Measurements from ENCODE around the gene MROH7. TPM values are rescaled to one million over a fixed set of nuclear protein-coding genes. Genes with fewer than 3 reads are reported as not detected.

Gene MROH7
- total RNA-seq, 1 experiment from 2014 or later: not detected

GRCh38 chr1:54607821-54608565 is 33.6 kb upstream of the MROH7 start:
- CTCF ChIA-PET: no interaction called here
- intact Hi-C loops (cut with micrococcal nuclease; ENCODE audit: unreplicated experiment): no loop called here
- no peaks in the 10 kb centered on the region for H3K9me3 ChIP-seq (ENCODE audit: low read depth, low read length, poor library complexity, severe bottlenecking)
- H3K36me3 ChIP-seq (ENCODE audit: insufficient read depth, low read length, poor library complexity, severe bottlenecking): no peaks in the 10 kb centered on the region
- DNase-seq (ENCODE audit: low spot score): no peak
- no peaks in the 10 kb centered on the region for H3K27me3 ChIP-seq (replicated peaks; ENCODE audit: insufficient read depth, low read depth, low read length, poor library complexity)
- H3K4me1 ChIP-seq (ENCODE audit: insufficient read depth, low read length, poor library complexity, severe bottlenecking): no peaks in the 10 kb centered on the region
- POLR2A ChIA-PET (ENCODE audit: low non-redundant PET): no interaction called here
- H3K27ac ChIP-seq (ENCODE audit: low read depth, low read length, poor library complexity, severe bottlenecking): no peak overlapping the region
- no peak for TF ChIP-seq EZH2 (IDR thresholded peaks at IDR 0.05; ENCODE audit: borderline replicate concordance, low read depth, low read length, poor library complexity, severe bottlenecking)
- TF ChIP-seq, protein P1, sequence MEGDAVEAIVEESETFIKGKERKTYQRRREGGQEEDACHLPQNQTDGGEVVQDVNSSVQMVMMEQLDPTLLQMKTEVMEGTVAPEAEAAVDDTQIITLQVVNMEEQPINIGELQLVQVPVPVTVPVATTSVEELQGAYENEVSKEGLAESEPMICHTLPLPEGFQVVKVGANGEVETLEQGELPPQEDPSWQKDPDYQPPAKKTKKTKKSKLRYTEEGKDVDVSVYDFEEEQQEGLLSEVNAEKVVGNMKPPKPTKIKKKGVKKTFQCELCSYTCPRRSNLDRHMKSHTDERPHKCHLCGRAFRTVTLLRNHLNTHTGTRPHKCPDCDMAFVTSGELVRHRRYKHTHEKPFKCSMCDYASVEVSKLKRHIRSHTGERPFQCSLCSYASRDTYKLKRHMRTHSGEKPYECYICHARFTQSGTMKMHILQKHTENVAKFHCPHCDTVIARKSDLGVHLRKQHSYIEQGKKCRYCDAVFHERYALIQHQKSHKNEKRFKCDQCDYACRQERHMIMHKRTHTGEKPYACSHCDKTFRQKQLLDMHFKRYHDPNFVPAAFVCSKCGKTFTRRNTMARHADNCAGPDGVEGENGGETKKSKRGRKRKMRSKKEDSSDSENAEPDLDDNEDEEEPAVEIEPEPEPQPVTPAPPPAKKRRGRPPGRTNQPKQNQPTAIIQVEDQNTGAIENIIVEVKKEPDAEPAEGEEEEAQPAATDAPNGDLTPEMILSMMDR (conservative IDR thresholded peaks at IDR 0.05; ENCODE audit: low read depth, low read length): no peak
- no peak overlapping the region for H3K4me3 ChIP-seq (ENCODE audit: low read depth, low read length, poor library complexity, severe bottlenecking)
- BruUV-seq (replicated peaks): no TSS peak

- Histone ChIP-seq H3K27ac (ENCODE audit: low read depth, low read length, poor library complexity, severe bottlenecking) (no peak overlapping the region), H3K9me3 (ENCODE audit: low read depth, low read length, poor library complexity, severe bottlenecking) (no peaks in the 10 kb centered on the region), H3K4me3 (ENCODE audit: low read depth, low read length, poor library complexity, severe bottlenecking) (no peak overlapping the region), H3K36me3 (ENCODE audit: insufficient read depth, low read length, poor library complexity, severe bottlenecking) (no peaks in the 10 kb centered on the region), H3K27me3 (replicated peaks; ENCODE audit: insufficient read depth, low read depth, low read length, poor library complexity) (no peaks in the 10 kb centered on the region), H3K4me1 (ENCODE audit: insufficient read depth, low read length, poor library complexity, severe bottlenecking) (no peaks in the 10 kb centered on the region)
- intact Hi-C loops (cut with micrococcal nuclease; ENCODE audit: unreplicated experiment): no loop called here
- ChIA-PET CTCF (no interaction called here), POLR2A (ENCODE audit: low non-redundant PET) (no interaction called here)
- DNase-seq (ENCODE audit: low spot score): no peak
- TF ChIP-seq EZH2 (IDR thresholded peaks at IDR 0.05; ENCODE audit: borderline replicate concordance, low read depth, low read length, poor library complexity, severe bottlenecking): no peak
- TF ChIP-seq, protein P1 (conservative IDR thresholded peaks at IDR 0.05; ENCODE audit: low read depth, low read length): no peak
- BruUV-seq (replicated peaks): no TSS peak
Observed at GRCh38 chr1:54608566-54609230, 32.9 kb upstream of the MROH7 start.

DNA sequence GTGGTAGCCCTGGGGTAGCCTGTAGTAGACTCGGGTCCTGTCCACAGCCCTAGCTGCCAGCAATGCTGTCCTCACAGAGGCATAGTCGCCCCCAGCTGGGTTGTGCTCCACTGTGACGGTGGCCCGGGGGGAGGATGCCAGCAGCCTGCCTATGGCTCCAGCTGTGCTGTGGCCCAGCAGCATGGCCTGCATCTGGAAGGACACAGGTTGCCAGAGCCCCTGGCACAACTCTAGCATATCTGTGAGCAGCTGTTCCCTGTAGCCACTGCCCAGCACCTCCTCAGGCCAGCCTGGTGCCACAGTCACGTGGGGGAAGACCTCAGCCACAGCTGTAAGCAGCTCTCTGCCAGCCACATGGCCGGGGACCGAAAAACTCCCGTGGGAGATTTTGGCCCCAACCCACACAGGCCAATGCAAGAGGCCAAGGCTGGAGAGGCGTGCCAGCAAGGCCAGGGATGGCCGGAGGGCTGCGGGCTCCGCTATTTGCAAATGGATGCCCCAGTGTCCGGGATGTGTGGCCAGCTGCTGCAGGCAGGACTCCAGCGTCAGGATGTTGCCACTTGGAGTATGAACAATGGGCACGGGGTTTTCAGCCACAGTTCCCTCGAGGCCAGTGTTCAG is 32.2 kb upstream of the MROH7 start:
- no peak for DNase-seq (ENCODE audit: low spot score)
- no peaks in the 10 kb centered on the region for H3K27me3 ChIP-seq (replicated peaks; ENCODE audit: insufficient read depth, low read depth, low read length, poor library complexity)
- no peak overlapping the region for H3K4me3 ChIP-seq (ENCODE audit: low read depth, low read length, poor library complexity, severe bottlenecking)
- no peak for TF ChIP-seq EZH2 (IDR thresholded peaks at IDR 0.05; ENCODE audit: borderline replicate concordance, low read depth, low read length, poor library complexity, severe bottlenecking)
- TF ChIP-seq, protein P1 (conservative IDR thresholded peaks at IDR 0.05; ENCODE audit: low read depth, low read length): no peak
- no peak overlapping the region for H3K27ac ChIP-seq (ENCODE audit: low read depth, low read length, poor library complexity, severe bottlenecking)
- H3K4me1 ChIP-seq (ENCODE audit: insufficient read depth, low read length, poor library complexity, severe bottlenecking): no peaks in the 10 kb centered on the region
- POLR2A ChIA-PET (ENCODE audit: low non-redundant PET): no interaction called here
- no peaks in the 10 kb centered on the region for H3K9me3 ChIP-seq (ENCODE audit: low read depth, low read length, poor library complexity, severe bottlenecking)
- BruUV-seq (replicated peaks): no TSS peak
- H3K36me3 ChIP-seq (ENCODE audit: insufficient read depth, low read length, poor library complexity, severe bottlenecking): no peaks in the 10 kb centered on the region
- intact Hi-C loops (cut with micrococcal nuclease; ENCODE audit: unreplicated experiment): no loop called here
- CTCF ChIA-PET: no interaction called here

Measured in A673 (cell line).